ENCODE measurements around the gene SLC27A4. TPM values are rescaled to one million over a fixed set of nuclear protein-coding genes. Genes with fewer than 3 reads are reported as not detected.
A peak's percentile ranks its signal among the peaks of the same experiment; 100 is the strongest.

The SLC27A4 gene
- total RNA-seq, 1 donor from 2014 or later = 22.4 TPM

- no peak for FAIRE-seq
- DNase-seq (ENCODE audit: low spot score in 2 of 2) = peak in 1 of 2 donors; percentile 55
Measured at GRCh38 chr9:128409978-128410377, 69.7 kb downstream of the SLC27A4 start.

Other genes starting within 250 kb of the SLC27A4 start
- 58.3 TPM for gene PTGES2, start 212.8 kb upstream of the SLC27A4 start, total RNA-seq
- not detected for gene LCN2, start 191.1 kb upstream of the SLC27A4 start, total RNA-seq
- gene BBLN, start 180.3 kb upstream of the SLC27A4 start, total RNA-seq = 55.4 TPM
- 15.9 TPM for gene CIZ1, start 149.0 kb upstream of the SLC27A4 start, total RNA-seq
- 73.8 TPM for gene DNM1, start 137.1 kb upstream of the SLC27A4 start, total RNA-seq
- gene GOLGA2, start 64.5 kb upstream of the SLC27A4 start, total RNA-seq = 40.4 TPM
- 3.7 TPM for gene SWI5, start 64.3 kb upstream of the SLC27A4 start, total RNA-seq
- gene TRUB2, start 18.1 kb upstream of the SLC27A4 start, total RNA-seq = 19.6 TPM
- 16.3 TPM for gene COQ4, start 17.7 kb upstream of the SLC27A4 start, total RNA-seq
- gene URM1, start 30.8 kb downstream of the SLC27A4 start, total RNA-seq = 17.9 TPM
- gene CERCAM, start 80.3 kb downstream of the SLC27A4 start, total RNA-seq = 10.2 TPM
- gene ODF2, start 115.5 kb downstream of the SLC27A4 start, total RNA-seq = 17.1 TPM
- 21.6 TPM for gene GLE1, start 164.2 kb downstream of the SLC27A4 start, total RNA-seq
- 810 TPM for gene SPTAN1, start 212.1 kb downstream of the SLC27A4 start, total RNA-seq